ENCODE data around the gene NAGPA.
"Not testable (repeated sequence)": the region's sequence is repeated elsewhere in the genome, so short reads cannot be mapped to it uniquely, and the experiment has no call there.

NAGPA gene

GRCh38 chr16:5062051-5062450 lies 28.3 kb upstream of the NAGPA start:
- no peak for DNase-seq (ENCODE audit: low read depth)

DNA sequence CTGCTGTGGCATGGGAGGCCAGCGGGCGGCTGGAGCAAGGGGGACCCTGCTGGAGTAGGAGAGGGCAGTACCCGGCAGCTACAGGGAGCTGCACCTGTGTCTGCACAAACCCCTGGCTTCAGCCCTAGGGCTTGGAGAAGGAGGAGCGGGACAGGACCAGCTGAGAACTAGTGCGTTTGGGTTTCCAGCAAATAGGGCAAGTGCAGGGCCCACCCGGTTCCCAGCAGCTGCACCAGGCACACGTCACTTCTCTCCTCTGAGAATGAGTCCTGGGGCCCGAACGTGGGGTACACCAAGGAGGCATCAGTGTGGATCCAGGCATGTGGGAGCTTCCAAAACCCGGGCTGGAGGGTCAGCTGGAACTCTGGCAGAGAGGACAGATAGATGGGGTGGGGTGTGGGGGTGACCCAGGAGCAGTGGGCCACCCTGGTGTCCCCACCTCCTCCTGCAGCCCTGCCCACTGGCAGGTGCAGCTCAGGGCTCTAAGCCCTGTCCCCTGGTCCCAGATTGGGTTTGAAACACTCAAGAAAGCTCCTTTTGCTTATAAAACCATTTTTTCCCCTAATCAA lies 26.4 kb upstream of the NAGPA start:
- no peak for DNase-seq (ENCODE audit: low read depth)

GRCh38 chr16:5059386-5060072 lies 25.8 kb upstream of the NAGPA start:
- no peak for DNase-seq (ENCODE audit: low read depth)

DNA sequence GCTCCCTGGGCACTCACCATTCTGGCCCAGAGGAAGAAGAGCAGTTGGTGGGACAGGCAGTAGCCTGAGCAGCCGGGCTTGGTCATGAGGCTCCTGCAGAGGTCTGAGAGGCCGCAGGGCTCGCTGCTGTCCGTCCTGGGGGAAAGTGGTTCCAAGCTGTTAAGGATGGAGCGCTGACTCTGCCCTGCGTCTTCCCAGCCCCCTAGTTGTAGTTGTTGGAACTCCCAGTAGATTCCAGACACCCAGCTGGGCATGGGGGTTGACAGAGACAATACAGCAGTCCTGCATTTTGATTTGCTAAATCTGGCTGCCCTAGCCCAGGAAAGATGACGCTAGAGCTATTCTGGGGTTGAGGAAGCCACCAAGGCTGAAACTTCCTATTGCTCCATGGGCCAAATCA lies 24.7 kb upstream of the NAGPA start:
- DNase-seq (ENCODE audit: low read depth), result no peak

- DNase-seq (ENCODE audit: low read depth), result peak; percentile 11
These were observed 22.6 kb upstream of the NAGPA start for GRCh38 chr16:5056352-5056751.

DNA sequence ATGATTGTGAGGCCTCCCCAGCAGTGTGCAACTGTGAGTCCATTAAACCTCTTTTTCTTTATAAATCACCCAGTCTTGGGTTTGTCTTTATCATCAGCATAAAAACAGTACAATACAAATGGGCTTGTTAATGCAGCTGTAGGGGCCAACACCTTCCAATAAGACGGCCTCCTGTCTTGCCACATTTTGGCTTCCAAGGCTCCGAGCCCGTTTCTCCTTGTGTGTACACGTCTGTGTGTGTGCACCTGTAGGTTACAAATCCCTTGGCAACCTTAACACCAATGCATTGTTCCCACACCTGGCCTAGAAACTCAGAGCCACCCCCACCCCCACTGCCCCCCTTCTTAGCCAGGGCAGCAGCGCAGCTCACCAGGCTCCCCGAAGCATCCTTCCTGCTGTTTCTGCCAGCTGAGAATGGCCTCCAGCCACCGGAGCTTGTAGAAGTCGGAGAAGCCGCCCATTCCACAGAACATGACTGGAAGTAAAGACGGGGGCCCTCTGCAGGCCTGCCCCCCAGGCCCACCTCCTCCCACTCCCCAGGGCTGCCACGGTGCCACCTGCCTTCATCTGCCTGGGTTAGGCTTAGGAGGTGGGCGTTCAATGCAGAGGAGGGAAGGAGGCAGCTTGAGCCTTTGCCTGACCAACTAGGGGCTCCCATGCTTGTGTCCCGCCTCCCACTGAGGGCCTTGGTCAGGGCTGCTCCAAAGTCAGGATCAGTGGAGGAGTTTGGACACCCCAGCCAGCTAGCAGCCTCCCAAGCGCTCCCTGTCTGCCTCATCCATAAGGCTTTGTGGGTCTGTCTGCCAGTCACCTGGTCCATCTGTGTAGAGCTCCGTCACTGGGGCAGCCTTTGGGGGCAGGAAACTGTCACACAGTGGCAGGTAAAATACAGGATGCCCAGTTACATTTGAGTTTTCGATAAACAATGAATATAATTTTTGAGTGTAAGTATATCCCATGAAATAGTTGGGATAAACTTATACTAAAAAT lies 21.4 kb upstream of the NAGPA start:
- DNase-seq (ENCODE audit: low read depth), result no peak

GRCh38 chr16:5046914-5047313 lies 13.2 kb upstream of the NAGPA start:
- no peak for DNase-seq (ENCODE audit: low read depth)

DNA sequence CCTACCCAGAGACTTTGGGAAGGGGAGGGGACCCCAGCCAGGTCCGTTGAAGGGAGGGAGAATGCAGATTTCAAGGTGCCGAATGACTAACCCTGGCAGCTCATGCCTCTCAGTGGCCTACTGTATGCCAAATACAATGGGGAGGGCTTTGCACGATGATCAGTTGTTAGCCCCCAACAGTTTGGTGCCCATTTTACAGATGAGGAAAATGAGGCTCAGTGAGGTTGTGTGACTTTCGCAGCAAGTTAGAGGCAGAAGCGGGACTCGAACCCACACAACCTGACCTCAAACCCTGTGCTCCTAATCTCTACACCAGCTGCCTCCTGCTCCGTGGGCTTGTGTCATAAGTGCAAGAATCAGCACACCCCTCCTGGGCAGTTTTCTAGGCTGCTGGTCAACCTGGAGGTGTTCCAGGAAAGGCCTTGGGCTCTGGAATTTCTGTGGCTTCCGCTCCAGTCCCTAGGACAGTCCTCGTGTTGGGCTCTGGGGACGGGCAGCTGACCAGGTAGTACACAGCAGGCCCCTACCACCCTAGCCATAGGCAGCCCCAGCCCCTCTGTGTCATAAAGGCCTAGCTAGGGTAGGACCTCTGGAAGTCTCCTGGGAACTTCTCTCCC lies 11.9 kb upstream of the NAGPA start:
- DNase-seq (ENCODE audit: low read depth), result no peak

- not testable (repeated sequence) for DNase-seq (ENCODE audit: low read depth)
These were observed 10.8 kb upstream of the NAGPA start for GRCh38 chr16:5044581-5044980.

GRCh38 chr16:5044011-5044540 lies 10.3 kb upstream of the NAGPA start:
- DNase-seq (ENCODE audit: low read depth), result no peak

DNA sequence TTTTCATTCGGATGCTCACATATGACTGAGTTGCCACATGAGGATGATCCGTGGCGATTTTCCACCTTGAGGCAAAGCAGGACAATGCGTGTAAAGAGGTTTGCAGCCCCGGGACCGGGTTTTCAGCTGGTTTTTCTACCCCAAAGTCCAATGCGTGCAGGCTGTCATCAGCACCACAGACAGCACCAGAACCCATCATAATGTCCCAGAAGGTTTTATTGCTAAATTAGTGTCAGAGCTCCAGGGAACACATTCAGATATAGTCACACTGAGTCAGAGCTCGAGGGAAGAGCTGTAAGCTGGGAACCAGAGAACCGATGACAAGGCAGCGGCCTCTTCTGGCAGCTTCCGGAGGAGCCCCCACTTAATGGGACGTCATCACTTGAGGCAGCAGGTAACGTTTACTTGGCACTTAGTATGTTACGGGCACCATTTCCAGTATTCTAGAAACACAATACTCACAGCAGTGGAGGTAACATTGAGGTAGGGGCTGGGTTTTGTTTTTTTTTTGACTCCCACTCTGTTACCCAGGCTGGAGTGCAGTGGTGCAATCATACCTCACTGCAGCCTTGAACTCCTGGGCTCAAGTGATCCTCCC lies 8.9 kb upstream of the NAGPA start:
- no peak for DNase-seq (ENCODE audit: low read depth)

GRCh38 chr16:5041600-5042133 lies 7.9 kb upstream of the NAGPA start:
- no peak for DNase-seq (ENCODE audit: low read depth)

DNA sequence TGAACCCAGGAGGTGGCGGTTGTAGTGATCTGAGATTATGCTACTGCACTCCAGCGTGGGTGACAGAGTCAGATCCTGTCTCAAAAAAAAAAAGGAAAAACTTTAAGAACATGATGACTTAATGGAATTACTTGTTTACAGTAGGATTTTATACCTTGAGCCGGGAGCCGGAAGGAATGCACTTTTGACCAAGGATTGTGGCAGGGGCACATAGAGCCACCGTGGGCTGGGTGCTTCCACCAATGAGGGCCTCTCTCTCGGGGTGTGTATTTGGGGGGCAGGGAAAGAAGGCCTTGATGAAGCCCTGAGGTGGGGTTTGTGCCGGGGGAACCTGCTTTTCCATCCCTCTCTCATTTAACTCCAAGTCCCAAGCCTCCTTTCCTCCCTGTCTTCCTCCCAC lies 6.7 kb upstream of the NAGPA start:
- DNase-seq (ENCODE audit: low read depth), result no peak

- DNase-seq (ENCODE audit: low read depth), result no peak
These were observed 2.8 kb upstream of the NAGPA start for GRCh38 chr16:5036228-5037156.

DNA sequence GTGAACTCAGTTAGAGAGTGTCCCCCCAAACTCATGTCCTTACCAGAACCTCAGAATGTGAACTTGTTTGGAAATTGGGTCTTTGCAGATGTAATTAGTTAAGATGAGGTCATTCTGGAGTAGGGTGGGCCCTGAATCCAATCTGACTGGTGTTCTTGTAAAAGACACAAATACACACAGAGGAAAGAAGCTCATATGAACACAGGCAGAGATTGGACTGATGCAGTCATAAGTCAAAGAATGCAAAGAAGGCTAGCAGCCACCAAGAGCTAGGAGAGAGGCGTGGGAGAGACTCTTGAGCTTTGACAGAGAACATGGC lies 2.1 kb upstream of the NAGPA start:
- DNase-seq (ENCODE audit: low read depth), result no peak

DNA sequence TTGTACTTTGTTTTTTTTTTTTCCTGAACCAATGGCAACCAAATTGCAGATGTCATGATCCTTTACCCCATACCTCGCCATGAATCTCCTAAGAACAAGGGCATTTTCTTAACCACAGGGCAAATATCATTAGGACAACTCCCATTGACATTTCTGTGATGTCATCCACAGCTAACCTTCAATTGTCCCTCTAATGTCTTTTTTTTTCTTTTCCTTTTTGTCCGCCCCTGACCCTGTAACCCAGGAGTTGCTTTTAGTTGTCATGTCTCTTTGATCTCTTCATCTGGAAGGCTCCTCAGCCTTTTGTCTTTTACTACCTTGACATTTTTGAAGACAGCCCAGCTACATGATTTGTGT lies 410 bp upstream of the NAGPA start:
- DNase-seq (ENCODE audit: low read depth), result no peak

DNA sequence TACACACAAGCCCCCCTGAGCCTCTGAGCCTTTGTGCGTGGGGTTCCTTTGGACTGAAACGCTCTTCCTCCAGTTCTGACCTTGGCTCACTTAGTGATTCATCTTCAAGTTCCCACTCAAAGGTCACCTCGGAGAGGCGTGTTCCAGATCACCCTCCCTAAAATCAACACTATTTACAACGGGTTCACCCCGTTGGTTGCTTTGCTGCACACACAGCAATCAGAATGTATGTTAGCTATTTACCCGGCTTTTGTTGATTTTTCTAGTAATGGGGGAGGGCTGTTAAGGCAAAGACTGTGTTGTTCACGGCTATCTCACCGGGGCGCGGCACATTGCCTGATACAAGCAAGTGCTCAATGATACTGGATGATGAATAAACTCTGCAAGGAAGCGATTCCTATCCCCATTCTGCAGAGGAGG lies 977 bp downstream of the NAGPA start:
- DNase-seq (ENCODE audit: low read depth), result no peak

- no peak for DNase-seq (ENCODE audit: low read depth)
These were observed 2.1 kb downstream of the NAGPA start for GRCh38 chr16:5031601-5032000.

- DNase-seq (ENCODE audit: low read depth), result no peak
These were observed 3.4 kb downstream of the NAGPA start for GRCh38 chr16:5030251-5030870.

- no peak for DNase-seq (ENCODE audit: low read depth)
These were observed 4.7 kb downstream of the NAGPA start for GRCh38 chr16:5028950-5029475.

Measured in stimulated activated CD4-positive, alpha-beta T cell treated with anti-CD3 and anti-CD28 coated beads, Interleukin-2, amount 100 ng/mL, for 4 hours (primary cell).